Measurements from ENCODE around the gene WIZ.

WIZ gene

DNA sequence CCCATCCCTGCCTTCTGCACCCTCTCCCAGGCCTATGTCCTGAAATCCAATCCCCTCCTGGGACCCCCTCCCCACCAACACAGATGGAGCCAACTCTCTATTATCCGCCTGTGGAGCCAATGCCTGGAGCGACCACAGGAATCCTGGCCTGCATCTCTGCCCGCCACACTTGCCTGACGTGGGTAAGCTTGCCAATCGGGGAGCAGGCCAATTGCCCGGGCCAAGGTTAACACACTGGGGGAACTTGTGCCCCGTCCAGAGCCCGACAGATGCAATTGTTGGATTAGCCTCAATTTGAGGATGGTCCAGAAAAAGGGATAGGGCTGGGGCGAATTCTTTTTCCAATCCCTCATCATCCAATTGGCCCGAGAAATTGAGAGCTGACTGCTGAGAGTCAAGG lies 5.9 kb downstream of the WIZ start:
- no peak for DNase-seq

DNA sequence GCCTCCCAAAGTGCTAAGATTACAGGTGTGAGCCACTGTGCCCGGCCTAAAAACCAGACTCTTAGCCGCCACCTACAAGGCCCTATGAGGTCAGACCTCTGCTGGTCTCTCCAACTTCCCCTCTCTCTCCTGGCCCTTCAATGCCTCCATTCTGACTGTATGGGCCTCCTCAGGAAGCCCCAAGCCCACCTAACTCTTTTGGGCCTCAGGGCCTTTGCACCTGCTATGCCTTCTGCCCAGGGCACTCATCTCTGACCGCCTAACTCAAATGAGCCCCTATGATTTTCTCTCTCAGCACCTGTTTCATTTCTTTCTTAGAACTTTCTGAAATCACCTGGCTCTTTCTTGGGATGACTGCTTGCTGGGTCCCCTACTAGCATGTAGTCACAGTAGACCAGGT lies 6.4 kb downstream of the WIZ start:
- DNase-seq = no peak

DNA sequence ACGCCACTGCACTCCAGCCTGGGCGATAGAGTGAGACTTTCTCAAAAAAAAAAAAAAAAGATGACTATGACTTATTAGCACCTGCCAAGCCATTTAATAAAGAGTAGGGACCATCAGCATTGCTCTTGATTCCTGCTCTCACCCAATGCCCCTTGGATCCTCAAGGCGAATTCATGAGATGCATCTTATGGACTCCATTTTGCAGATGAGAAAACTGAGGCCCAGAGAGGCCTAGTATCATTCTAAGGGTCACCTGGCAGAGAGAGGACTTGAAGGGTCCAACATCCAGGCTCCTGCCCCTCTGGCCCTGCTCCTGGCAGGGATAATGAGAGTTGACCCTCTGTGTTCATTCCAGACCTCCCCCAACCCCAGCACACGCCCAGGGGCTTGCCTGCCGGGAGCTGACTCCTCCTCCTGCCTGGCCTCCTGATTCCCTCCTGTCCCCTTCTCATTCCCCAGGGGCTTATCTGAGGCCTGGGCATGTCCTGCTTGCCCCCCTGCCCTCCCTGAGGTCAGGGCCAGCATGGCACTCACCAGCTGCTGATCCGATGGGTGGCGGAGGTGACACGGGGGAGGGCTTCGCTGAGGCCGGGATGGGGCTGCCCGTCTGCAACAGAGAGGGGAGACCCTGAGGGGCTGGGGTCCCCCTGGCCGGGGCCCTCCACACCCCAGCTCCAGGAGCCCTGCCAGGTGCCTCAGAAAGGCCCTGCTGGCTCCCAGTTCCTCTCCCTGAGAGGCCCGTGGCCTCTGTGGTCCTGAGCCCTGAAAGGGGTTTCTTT lies 7.4 kb downstream of the WIZ start:
- DNase-seq = no peak

DNA sequence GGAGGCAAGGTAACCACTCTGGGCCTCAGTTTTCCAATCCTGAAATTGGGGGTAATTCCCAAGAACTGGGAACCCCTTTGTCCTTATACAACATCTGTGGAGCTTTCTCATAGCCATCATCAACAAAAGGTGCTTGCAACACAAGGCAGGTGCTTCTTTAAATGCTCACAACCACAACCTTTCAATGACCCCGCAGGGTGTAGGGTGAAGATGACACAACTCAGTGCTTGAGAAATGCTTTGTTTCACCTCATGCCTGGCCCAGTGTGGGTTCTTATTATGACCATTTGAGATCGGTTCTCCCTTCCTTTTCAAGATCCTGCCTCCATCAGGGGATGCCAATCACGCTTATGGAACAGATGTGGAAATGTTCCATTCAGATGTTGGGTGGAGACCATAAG lies 8.4 kb downstream of the WIZ start:
- DNase-seq = no peak

DNA sequence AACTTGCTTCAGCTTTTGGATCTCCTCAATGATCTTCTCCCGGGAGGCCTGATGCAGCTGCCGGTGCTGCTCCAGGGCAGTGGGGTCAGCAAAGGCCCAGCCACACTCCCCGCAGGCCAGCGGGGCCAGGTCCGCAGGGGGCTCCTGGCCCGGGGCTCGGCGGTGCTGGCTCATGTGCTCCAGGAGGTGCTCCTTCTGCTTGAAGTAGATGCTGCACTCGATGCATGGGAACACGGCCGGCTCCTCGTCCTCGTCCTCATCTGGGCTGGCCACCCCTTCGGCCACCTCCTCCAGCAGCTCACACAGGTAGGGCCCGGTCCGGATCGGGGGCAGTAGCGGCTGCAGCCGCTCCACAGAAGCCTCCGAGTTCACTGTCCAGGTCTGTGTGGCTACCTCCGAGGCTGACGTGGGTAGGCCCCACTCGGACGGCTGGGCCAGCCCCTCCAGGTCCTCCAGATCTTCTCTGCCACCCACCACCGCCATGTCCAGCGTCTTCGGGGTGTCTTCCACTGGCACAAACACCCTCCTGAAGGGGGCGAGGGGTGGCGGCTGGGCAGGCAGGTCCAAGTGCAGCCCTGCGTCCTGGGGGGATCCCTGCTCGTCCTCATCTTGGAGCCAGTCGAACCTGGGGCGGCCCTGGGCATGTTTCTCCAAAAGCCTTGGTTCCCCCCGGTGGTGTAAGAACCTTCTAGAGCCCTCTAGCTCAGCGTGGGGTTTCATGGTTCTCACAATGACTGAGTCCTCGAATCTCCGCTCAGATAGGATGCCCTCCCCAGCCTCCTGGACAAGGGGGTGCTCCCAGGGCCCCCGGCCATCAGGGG lies 9.7 kb downstream of the WIZ start:
- DNase-seq = no peak

DNA sequence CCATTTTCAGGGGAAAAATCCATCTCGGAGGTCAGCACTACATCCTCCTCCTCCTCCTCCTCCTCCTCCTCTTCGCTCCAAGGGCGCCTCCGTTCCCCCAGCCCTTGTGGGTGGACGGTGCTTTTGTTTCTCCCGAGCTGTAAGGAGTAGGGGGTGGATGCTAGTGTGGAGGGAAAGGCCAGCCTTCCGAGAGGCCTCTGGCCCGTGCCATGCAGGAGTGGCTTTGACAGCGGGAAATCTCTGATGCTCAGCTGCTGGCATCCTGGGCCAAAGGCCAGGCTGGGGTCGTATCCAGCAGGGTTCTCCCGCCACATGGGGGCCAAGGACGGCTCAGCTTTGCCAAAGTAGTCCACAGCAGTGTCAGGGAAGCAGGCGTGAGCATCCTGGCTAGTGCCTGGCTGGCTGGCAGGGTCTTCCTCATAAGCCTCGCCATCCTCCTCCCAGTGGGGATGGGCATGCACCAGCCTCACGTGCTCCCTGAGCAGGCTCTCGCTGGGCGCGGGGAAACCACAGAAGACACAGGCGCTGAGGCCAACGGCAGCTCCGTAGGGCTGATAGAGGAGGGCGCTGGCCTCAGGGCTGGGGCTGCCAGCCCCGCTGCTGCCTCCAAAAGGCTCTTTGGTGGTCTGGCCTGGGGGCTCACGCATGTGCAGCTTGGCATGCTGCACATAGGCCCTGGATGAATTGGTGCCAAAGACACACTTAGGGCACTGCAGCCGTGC lies 10.5 kb downstream of the WIZ start:
- DNase-seq = no peak

DNA sequence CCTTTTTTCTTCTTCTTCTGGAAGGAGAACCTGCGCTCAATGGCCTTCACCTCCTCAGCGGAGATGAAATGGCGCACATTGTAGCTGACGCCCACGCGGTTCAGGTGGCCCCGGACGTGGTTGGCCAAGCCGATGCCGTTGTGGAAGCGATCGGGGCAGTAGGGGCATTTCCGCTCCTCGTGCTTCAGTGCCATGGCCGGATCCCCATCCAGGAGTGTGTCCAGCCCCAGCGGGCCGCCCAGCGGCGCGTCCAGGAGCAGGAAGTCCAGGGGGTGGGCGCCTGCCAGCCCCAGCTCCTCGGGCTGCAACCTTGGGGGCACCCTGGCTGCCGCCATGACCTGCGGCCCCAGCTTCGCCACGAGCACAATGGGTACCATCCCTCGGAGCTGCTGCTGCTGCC lies 11.2 kb downstream of the WIZ start:
- DNase-seq = no peak

DNA sequence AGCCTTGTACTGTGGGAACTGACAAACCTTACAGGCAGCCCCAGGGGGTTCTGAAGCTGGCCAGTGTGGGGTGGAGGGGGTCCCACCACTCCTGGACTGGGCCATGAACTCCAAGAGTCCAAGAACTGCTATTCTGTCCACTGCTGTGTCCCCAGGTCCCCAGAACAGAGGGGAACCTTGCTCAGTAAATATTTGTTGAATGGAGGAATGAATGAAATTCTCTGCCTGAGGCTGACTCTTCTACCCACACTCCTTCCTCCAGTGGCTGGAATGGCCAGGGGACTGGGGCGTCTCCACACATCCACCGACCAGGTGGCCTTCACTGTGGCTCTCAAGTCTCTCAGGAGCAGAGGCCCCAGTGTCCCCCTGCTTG lies 11.6 kb downstream of the WIZ start:
- DNase-seq = no peak

DNA sequence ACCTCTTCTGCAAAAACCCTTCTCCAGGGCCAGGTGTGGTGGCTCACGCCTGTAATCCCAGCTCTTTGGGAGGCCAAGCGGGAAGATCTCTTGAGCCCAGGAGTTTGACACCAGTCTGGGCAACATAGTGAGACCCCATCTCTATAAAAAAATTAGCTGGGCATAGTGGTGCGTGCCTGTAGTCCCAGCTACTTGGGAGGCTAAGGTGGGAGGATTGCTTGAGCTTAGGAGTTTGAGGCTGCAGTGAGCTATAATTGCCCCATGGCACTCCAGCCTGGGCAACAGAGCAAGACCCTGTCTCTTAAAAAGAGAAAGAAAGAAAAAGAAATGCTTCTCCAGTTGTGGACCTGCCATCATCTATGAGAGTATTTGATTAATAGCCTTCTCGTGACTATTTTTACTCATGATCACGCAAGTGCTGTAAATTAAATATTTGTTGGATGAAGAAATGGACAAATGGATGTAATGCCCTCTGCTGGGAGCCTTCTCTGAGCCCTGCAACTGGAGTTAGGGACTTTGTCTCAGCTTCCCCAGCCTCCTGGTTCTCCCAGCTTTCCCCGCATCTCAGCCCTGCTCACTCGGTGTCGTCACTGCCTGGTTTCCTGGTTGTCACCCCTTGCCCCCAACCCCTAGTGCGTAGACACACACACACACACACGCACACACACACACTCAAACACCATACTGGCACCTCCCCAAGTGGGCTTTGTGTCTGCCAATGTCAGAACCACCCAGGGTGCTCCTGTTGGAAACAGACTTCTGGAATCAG lies 12.2 kb downstream of the WIZ start:
- no peak for DNase-seq

DNA sequence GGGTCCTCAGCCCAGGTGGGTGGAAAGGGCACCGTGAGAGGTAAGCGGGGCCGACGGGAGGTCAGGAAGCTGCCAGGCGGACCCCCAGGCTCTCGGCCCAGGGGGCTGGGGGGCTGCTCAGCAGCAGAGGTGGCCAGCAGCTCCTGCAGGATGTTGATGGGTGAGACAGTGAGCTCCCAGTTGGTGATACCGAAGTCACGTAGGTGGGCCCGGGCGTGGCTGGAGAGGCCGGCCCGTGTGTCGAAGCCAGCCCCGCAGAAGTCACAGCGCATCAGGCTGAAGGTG lies 13.0 kb downstream of the WIZ start:
- DNase-seq = no peak

DNA sequence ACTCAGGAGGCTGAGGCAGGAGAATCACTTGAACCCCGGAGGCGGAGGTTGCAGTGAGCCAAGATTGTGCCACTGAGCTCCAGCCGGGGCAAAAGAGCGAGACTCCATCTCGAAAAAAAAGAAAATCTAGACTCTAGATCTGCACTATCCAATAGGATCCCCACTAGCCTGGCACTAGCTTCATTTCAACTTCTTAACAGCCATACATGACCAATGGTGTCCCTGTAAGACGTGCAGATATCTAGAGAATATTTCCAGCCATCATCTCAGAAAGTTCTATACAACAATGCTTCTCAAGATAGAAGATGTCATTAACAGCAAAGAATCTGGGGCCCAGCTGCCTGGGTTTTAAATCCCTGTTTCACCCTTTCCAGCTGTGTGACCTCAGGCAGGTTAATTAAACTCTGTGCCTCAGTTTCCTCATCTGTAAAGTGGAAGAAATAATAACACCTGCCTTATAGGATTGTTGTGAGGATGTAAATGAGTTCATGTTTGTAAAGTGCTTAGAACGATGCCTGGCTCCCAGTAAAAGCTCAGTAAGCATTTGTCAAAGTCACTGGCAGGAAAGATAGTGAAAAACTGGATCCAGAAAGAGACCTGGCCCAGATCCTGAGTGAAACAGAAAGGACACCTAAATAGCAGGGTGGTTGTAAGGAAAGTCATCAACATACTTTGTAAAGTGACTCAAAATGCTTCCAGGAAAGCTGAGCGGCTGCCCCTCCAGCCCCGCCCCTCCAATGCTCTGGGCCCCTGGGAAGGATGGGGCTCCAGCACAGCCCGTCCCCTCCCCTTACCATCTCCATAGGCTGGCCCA lies 13.5 kb downstream of the WIZ start:
- DNase-seq = no peak

DNA sequence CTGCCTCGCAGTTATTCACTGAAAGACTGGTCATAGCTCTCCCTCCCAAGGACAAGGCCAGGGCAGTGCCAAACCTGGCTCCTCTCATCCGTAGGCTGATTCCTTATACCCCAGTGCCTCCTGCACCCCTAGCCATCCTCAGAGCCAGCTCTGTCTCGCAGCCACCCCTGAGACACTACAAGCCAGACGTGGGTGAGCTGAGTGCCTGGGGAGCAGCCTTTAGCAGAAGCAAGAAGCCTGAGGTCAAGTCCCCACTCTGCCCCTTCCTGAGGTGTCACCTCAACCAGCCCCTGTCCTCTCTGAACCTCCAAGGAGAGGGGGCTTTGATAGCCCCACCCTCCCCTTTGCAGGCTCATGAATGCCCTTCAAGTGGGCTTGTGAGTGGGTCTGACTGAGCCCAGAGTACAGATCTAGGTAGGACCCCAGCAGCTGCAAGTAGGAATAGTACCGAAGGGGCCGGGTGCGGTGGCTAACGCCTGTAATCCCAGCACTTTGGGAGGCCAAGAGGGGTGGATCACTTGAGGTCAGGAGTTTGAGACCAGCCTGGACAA lies 16.2 kb downstream of the WIZ start:
- DNase-seq = no peak

DNA sequence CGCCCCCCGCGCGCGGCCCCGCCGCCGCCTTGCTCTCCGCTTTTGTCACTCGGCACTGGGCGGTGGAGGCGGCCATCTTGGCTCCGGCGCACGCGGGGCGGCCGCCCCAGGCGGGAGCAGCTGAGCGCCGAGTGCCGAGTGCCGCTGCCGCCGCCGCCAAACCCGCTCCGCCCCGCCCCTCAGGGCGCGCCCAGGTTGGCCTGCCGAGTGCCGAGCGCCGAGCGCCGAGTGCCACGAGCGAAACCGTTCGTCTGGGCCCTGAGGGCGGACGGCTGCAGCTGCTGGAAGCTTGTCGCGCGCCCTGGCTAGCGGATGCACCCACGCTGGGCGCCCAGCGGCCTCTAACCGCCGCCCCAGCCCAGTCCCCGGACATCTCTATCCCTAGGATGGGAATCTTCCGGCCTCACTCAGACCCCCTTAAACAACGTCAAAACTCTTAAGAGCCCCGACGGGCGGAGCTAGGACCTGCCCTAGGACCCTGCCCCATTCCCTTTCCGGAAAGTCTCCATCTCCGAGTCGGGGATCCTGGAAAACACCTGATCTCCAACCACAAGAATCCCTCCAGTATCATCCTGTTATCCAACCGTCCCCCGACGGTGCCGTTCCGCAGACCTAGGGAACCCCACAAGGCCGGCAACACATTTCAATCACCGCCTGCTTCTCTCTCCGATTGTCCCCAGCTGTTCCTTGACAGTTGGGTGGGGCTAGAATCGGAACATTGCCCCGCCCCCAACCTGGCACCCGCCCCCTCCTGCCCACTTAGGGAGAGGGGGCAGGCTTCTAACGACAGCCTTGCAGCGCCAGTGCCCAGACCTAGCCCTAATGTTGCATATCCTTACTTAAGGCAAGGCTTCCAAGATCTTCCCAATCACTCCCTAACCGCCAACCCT lies 16.9 kb downstream of the WIZ start:
- DNase-seq = peak; percentile 92

DNA sequence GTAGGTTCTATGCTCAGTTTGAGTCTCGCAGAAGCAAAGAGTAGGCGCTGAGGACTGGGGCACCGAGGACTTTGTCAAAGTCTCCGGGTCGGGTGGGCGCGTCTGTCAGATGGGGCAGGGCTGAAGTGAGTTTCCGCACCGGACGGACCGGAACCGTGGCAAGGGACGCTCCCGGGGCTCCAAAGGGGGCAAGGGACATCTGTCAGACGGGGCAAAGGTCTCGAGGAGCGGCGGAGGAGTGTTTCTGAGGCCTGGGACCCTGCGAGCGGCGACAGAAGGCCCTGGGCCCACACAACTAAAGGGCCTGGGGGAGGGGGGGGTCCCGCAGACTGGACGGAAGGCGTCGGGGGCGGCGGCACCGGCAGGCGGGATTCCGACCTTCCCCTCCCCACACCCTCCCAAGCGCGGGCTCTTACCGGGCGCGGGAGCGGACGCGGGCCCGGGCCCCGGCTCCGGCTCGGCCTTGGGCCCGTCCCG lies 17.7 kb downstream of the WIZ start:
- DNase-seq = peak; percentile 36

DNA sequence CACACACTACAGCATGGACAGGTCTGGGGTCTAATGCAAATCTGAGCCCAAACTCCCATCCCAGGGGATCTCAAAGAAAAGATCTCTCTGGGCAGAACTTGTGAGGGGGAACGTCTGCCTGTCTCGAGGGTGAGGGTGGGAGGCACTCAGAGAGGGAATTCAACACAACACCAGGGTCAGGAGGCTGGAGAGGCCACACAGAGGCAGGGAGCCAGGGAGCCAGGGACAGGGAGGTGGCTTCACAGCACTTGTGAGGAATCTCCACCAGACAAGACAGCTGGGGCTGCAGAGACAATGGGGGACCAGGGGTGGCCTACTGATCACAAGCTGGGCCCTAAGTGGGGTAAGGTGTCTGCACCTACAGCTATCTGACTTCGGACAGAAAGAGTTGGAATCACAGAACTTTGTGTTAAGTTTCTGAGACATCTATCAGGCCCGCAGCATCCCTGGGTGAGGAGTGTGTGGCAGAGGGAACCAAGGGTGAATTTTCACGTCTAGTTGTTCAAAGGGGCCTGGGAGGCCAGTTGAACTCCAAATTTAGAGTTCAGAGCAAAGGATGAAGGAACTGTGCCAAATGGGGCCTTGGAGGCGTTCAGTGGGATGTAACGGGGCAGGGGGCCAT lies 18.2 kb downstream of the WIZ start:
- DNase-seq = no peak

DNA sequence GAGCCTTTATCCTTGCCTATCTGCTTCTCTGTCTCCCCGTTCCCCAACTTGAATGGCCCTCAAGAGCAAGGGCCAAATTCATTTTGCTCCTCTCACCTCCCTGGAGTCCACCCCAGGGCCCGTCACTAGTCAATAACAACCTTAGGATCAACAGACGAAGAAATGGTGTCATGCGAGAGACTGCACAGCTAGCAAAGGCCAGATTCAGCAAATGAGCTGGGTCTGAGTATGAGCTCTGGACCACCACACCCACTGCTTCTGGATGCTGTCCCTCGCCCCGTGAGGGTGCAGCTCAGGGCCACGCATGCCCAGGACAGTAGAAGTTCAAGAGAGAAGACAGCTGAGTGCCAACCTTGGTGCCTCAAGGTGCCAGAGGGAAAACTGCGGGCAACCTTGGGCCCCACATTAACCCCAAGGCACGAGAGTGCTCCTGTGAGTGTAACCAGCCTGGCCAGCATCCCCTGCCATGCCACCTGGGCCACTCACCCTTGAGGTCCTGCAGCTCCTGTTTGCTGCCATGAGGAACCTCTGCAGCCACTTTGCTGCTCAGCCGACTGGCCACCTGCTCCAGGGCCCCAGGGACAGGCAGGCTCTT lies 19.1 kb downstream of the WIZ start:
- no peak for DNase-seq

DNA sequence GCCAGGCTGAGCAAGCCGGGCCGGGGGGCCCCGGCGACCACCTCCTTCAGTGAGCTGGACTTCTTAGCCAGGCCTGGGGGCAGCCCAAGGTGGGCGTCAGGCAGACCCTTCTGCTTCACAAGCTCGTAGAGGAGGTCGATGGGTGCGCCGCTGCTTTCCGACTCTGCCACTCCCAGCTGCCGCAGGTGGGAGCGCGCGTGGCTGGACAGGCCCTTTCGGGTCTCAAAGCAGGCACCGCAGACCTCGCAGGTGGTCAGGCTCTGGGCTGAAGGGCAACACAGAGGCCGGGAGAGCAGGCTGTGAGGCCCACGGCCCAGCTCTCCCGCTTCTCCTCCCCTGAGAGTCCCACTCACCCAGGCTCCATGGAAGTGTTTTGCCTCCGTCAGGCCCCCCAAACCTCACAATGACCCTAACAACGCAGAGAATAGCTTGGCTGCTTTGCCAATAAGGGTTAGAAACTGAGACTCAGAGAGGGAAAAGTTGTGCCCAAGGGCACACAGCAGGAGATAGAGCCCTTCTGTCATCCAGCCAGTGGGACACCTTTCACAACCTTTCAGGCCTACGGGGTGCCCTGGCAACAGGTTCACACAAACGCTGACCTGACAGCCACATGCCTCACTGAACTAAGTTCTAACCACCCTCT lies 19.8 kb downstream of the WIZ start:
- DNase-seq = no peak

DNA sequence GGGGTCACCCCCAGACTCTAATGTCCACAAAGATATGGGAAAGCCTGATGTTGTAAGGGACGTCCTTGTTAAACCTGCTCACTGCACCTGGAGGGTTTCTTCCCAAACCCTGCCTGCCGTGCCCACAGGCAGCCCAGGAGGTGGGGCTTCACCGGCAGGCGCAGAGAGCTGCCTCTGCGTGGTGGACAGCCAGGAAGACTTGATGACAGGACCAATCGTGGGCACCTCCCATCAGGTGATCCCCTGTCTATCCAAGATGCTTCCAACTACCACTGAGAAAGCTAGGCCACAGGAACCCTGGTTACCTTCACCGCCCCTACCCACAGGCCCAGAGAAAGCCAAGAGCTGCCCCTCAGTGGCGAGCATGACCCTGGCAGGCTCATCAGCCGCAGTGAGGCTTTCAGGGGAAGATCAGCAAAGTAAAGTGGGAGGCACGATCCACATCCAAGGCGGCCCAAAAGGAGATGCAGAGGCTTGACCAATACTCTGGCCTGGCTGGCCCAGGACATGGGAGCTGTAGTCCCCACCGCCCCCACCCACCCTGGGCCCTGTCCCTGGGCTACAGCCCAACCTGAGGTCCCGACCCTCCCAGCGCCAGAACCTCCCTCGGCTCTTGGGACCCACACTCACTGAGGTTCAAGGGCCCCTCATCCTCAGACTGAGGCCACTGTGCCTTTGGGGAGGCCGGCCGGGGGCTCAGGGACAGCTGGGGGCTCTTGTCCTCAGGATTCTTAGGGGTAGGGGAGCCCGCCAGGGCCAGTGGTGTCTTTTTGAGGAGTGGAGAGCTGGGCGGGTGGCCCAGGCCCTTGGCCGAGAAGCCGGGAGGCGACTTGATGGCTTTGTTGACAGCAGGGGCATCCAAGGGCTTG lies 20.6 kb downstream of the WIZ start:
- no peak for DNase-seq

Measured in stimulated activated CD4-positive, alpha-beta T cell treated with anti-CD3 and anti-CD28 coated beads, Interleukin-1b, Interleukin-23, amount 100 ng/mL, for 48 hours (primary cell).